ACC112 (cell line): ENCODE data around the gene NCAM1.

Source experiments
- H2AFZ ChIP-seq: fragments of 200-600 bp; sonication (generic); one replicate; pipeline ENCODE4 v1.6.0; 2017; ENCODE audit warnings: antibody characterized with exemption, low read length; ENCODE audit not compliant: unreplicated experiment
- H3K27ac ChIP-seq: fragments of 200-600 bp; sonication (generic); 2 replicates; pipeline ENCODE4 v1.5.1; 2014; ENCODE audit warnings: low read depth, mild to moderate bottlenecking, antibody characterized with exemption, low read length, moderate library complexity
- H3K27me3 ChIP-seq: fragments of 200-600 bp; sonication (generic); 2 replicates; pipeline ENCODE4 v1.6.1; 2014; ENCODE audit warnings: mild to moderate bottlenecking, antibody characterized with exemption, low read length, moderate library complexity, mixed read lengths; ENCODE audit not compliant: insufficient read depth
- H3K36me3 ChIP-seq: fragments of 200-600 bp; sonication (generic); 2 replicates; pipeline ENCODE4 v1.6.1; 2016; ENCODE audit warnings: mild to moderate bottlenecking, antibody characterized with exemption, low read length, moderate library complexity, mixed read lengths; ENCODE audit not compliant: insufficient read depth
- H3K4me1 ChIP-seq: fragments of 200-600 bp; sonication (generic); one replicate; pipeline ENCODE4 v1.6.1; 2016; ENCODE audit warnings: low read length, mixed read lengths; ENCODE audit not compliant: insufficient read depth, unreplicated experiment, control insufficient read depth
- H3K4me3 ChIP-seq: fragments of 200-600 bp; sonication (generic); 2 replicates; pipeline ENCODE4 v1.5.1; 2014; ENCODE audit warnings: mild to moderate bottlenecking, low read depth, low read length
- H3K79me2 ChIP-seq: fragments of 200-600 bp; sonication (generic); one replicate; pipeline ENCODE4 v1.6.0; 2016; ENCODE audit warnings: low read length; ENCODE audit not compliant: control insufficient read depth, unreplicated experiment, insufficient read depth

Gene NCAM1

DNA sequence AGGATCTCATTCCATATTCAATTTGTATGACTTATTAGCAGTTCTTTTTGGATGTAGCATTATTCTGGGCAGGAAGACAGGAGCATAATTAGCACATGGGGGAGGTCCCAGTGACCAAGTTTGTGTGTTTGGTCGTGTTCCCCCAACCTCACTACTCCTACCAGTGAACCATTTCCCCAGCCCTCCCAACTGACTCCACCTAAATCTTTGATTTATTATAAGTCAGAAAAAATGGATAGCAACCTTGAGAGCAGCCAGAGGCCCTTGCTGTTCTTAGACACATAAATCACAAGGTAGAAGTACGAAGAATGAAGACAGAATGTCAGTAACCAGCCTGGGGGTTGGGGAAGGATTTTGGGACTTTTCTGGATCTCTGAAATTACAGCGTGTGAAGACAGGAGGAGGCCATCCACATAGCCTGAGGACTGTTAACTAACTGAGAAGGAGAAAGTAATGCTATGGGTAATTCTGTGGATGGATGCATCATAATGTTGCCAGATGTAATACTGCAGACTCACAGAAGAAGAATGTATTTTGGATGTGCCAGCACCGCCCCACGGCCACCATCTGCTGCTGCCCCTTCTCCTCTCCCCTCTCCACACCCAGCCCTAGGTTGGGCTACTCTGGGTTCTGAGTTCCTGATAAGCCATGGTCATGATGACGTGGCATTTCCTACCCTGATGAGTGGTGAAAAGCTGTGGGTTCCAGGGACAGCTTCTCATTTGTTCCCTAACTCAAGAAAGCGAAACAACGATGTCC, 228.9 kb downstream of the NCAM1 start:
- Histone ChIP-seq H3K27ac (no peak overlapping the region), H3K27me3 (no peaks in the 10 kb centered on the region), H3K36me3 (no peaks in the 10 kb centered on the region), H3K4me3 (no peak overlapping the region), H3K4me1 (no peaks in the 10 kb centered on the region), H2AFZ (no peak overlapping the region), H3K79me2 (no peaks in the 10 kb centered on the region)

- Histone ChIP-seq H3K27ac (no peak overlapping the region), H3K4me1 (no peaks in the 10 kb centered on the region), H3K4me3 (no peak overlapping the region), H3K36me3 (no peaks in the 10 kb centered on the region), H2AFZ (no peak overlapping the region), H3K79me2 (no peaks in the 10 kb centered on the region), H3K27me3 (no peaks in the 10 kb centered on the region)
These were observed 231.1 kb downstream of the NCAM1 start for GRCh38 chr11:113192121-113192925.

DNA sequence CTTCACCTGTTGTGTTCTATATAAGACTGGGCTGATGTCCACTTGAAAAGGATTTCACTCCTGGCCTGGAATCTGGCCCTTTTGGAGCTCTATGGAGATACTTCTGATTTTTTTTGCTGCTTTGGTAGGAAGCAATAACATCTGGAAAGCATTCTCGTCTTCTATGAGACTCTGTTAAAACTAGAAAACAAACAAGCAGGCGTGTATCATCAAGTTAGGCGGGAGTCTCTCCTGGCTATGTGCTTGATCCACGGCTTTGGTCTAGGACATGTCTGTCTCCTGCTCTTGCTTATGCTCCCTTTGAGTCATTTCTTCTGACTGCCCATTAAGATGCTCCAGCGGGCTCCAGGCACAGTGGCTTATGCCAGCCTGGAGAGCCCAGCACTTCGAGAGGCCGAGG, 231.8 kb downstream of the NCAM1 start:
- no peaks in the 10 kb centered on the region for H3K79me2 ChIP-seq
- H2AFZ ChIP-seq: no peak overlapping the region
- H3K36me3 ChIP-seq: no peaks in the 10 kb centered on the region
- no peaks in the 10 kb centered on the region for H3K4me1 ChIP-seq
- H3K4me3 ChIP-seq: no peak overlapping the region
- no peaks in the 10 kb centered on the region for H3K27me3 ChIP-seq
- no peak overlapping the region for H3K27ac ChIP-seq

DNA sequence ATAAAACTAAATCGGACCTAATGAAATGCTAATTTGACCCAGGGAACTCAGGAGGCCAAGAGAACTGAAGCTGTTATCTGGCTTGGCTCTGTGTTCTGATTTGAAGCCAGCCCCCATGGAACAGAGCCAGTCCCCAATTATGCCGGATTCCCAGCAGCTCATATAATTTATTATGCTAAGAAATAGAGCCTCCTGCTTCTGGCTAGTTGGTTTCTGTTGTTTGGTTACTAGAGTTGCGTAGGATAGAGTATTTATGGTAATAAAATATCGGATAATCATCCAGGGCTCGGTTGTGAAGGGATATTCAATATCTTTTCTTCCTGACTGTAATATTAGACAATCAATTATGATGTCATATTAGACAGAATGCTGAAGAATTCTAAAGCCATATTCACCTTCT, 232.7 kb downstream of the NCAM1 start:
- Histone ChIP-seq H3K27me3 (no peaks in the 10 kb centered on the region), H3K4me1 (no peaks in the 10 kb centered on the region), H2AFZ (no peak overlapping the region), H3K79me2 (no peaks in the 10 kb centered on the region), H3K27ac (no peak overlapping the region), H3K4me3 (no peak overlapping the region), H3K36me3 (no peaks in the 10 kb centered on the region)

- Histone ChIP-seq H3K36me3 (no peaks in the 10 kb centered on the region), H3K27me3 (no peaks in the 10 kb centered on the region), H3K79me2 (no peaks in the 10 kb centered on the region), H2AFZ (no peak overlapping the region), H3K4me3 (no peak overlapping the region), H3K4me1 (no peaks in the 10 kb centered on the region), H3K27ac (no peak overlapping the region)
These were observed 234.5 kb downstream of the NCAM1 start for GRCh38 chr11:113195728-113196127.

DNA sequence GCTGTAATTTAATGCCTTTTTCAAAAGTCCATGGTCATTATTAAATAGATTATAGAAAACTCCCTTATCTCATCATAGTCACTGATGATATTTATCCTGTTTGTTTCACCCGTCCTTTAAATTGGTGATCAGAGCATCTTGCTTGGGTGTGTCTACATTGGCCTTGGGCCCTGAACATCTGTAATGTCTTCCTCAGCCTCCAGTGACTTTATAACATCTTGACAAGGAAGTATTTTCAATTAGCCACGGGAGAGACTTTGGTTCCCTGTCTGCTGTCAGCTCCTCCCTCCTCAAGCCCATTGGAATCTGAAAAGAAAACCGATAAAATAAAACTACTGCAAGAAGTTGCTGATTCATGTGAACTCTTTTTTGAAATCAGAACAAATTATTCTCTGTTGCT, 236.2 kb downstream of the NCAM1 start:
- Histone ChIP-seq H2AFZ (no peak overlapping the region), H3K27me3 (no peaks in the 10 kb centered on the region)

DNA sequence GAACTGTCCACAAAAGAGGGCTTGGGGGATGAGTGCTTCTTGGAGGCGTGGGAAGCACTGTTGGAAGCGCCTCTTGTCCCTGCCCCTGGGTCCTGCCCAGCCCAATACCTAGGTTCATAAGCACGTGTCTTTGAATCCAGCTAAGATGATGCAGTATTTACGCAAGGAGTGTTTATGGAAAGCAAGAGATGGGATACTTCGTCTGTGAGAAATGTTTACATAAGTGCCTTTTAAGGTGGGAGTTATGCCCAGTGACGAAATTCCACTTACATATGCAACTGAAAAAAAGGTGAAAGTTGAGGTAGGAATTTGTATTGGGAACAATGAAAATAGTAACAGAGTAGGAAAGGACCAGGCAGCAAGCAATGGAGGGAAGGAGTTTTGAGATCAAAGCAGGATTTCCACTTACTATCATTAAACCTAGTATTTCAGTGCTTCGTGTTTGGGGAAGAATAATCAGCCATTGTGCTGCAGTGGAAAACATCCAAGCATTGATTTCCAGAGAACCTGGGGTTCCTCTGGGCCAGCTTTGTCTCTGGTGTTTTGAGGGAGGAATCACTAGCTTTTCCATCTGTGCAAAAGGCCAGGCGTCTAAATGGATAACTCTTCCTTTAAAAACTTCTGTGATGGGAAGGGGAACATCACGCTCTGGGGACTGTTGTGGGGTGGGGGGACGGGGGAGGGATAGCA, 237.9 kb downstream of the NCAM1 start:
- Histone ChIP-seq H2AFZ (no peak overlapping the region), H3K4me1 (no peaks in the 10 kb centered on the region), H3K79me2 (no peaks in the 10 kb centered on the region), H3K27me3 (no peaks in the 10 kb centered on the region), H3K36me3 (no peaks in the 10 kb centered on the region), H3K4me3 (no peak overlapping the region), H3K27ac (no peak overlapping the region)

More for the DNA sequence above, 236.2 kb downstream of the NCAM1 start:
- Histone ChIP-seq H3K36me3 (no peaks in the 10 kb centered on the region), H3K27ac (no peak overlapping the region), H3K79me2 (no peaks in the 10 kb centered on the region), H3K4me3 (no peak overlapping the region), H3K4me1 (no peaks in the 10 kb centered on the region)

GRCh38 chr11:113199866-113200265, 238.6 kb downstream of the NCAM1 start:
- no peaks in the 10 kb centered on the region for H3K36me3 ChIP-seq
- no peak overlapping the region for H3K27ac ChIP-seq
- H3K27me3 ChIP-seq: no peaks in the 10 kb centered on the region
- H3K79me2 ChIP-seq: no peaks in the 10 kb centered on the region
- no peak overlapping the region for H3K4me3 ChIP-seq
- no peak overlapping the region for H2AFZ ChIP-seq
- no peaks in the 10 kb centered on the region for H3K4me1 ChIP-seq

DNA sequence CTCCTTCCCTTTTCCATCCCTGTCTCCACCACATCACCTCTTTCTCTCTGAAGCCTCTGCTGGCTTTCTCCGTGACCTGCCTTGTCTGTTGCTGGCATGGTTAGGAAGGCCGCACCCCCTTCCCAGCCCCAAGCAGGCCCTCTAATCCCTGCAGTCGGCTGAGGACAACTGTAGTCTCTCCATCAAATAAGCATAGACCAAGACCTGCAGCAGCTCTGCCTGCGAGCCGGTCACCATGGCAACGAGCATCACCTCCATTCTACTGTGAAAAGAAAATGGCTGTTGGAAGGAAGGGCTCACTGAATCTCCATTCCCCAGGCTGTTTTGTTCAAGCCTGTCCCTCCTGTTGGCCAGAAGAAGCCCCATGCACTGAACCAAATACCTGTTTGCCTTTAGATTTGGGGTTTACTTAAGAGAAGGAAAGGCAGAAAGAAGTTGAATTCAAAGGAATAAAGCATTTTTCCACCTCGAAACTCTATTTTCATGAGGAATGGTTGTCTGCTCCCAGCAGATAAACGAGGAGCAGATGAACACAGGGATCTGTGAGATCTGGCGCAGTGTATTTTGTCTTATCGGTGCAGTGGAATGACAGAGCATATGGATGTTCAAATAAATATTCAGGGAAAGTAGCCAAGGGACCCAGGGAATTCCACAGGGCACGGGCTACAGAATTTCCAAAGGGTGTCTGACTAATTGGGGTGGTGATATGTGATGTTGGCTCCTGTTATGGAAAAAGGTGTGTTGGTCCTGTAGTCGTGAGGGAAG, 240.0 kb downstream of the NCAM1 start:
- no peak overlapping the region for H3K27ac ChIP-seq
- H3K4me3 ChIP-seq: no peak overlapping the region

DNA sequence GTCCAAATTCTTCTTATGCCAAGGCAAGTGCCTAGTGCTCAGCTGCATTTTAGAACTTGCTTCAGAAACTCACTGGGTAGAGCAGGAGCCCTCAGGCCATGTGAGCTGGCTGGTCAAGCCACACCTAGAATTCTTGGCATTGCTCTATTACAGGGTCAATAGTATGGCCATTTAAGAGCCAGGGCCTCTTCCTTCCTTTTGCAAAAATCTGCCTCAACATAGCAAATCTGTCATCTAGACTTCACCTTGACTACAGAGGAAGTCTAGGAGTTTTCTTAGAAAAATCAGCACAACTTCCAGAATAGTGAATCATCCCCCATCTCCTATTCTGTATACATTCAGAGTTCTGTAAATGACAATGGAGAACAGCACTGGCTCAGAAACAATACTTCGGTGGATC, 241.2 kb downstream of the NCAM1 start:
- H3K27ac ChIP-seq: no peak overlapping the region
- H3K79me2 ChIP-seq: no peaks in the 10 kb centered on the region
- H3K36me3 ChIP-seq: no peaks in the 10 kb centered on the region
- H3K4me1 ChIP-seq: no peaks in the 10 kb centered on the region
- no peaks in the 10 kb centered on the region for H3K27me3 ChIP-seq
- H3K4me3 ChIP-seq: no peak overlapping the region
- H2AFZ ChIP-seq: no peak overlapping the region

More for the DNA sequence above, 240.0 kb downstream of the NCAM1 start:
- Histone ChIP-seq H3K4me1 (no peaks in the 10 kb centered on the region), H3K27me3 (no peaks in the 10 kb centered on the region), H3K36me3 (no peaks in the 10 kb centered on the region), H3K79me2 (no peaks in the 10 kb centered on the region), H2AFZ (no peak overlapping the region)
